Liver (tissue), 9 donors: Measurements from ENCODE around the gene TRIP12. TPM values are rescaled to one million over a fixed set of nuclear protein-coding genes. Genes with fewer than 3 reads are reported as not detected.

Experiments used
- DNase-seq: peaks from one replicate; pipeline ENCODE4 v3.0.0-alpha.2; 2017; ENCODE audit warnings: low spot score
- H3K27ac ChIP-seq, 2 donors: one replicate each; pipeline ENCODE4 v1.7.0; 2013; ENCODE audit warnings: inconsistent platforms in 2 of 2, low read length in 2 of 2, control low read depth in 1 of 2, low read depth in 1 of 2, mild to moderate bottlenecking in 1 of 2
- H3K27me3 ChIP-seq, 4 donors: one replicate each; pipeline versions ENCODE4 v1.6.1 to v1.7.0; 2013; ENCODE audit warnings: low read length in 3 of 4, inconsistent platforms in 1 of 4, mild to moderate bottlenecking in 1 of 4, moderate library complexity in 1 of 4; ENCODE audit not compliant: control insufficient read depth in 4 of 4, insufficient read depth in 4 of 4
- H3K36me3 ChIP-seq, 4 donors: one replicate each; pipeline versions ENCODE4 v1.6.1 to v1.7.0; 2013; ENCODE audit warnings: low read length in 3 of 4, mild to moderate bottlenecking in 3 of 4, low read depth in 1 of 4, moderate library complexity in 1 of 4; ENCODE audit not compliant: control insufficient read depth in 4 of 4, insufficient read depth in 3 of 4
- H3K4me1 ChIP-seq, 4 donors: one replicate each; pipeline versions ENCODE4 v1.6.1 to v1.7.0; 2013; ENCODE audit warnings: low read length in 3 of 4, mild to moderate bottlenecking in 3 of 4, moderate library complexity in 1 of 4; ENCODE audit not compliant: control insufficient read depth in 4 of 4, insufficient read depth in 4 of 4
- H3K4me3 ChIP-seq, 3 donors: one replicate each; pipeline versions ENCODE4 v1.6.1 to v1.7.0; 2013; ENCODE audit warnings: low read length in 3 of 3, control low read depth in 1 of 3, low read depth in 1 of 3, mild to moderate bottlenecking in 1 of 3
- H3K9ac ChIP-seq, 2 donors: one replicate each; pipeline ENCODE4 v1.7.0; 2013; ENCODE audit warnings: low read length in 2 of 2, mild to moderate bottlenecking in 2 of 2, moderate library complexity in 2 of 2, control low read depth in 1 of 2, low read depth in 1 of 2
- H3K9me3 ChIP-seq, 4 donors: one replicate each; pipeline versions ENCODE4 v1.6.1 to v1.7.0; 2013; ENCODE audit warnings: low read length in 3 of 4; ENCODE audit not compliant: control insufficient read depth in 4 of 4
- ATF3 ChIP-seq: IDR thresholded peaks from 2 replicates; pipeline ENCODE4 v1.6.1; 2016; ENCODE audit warnings: antibody characterized with exemption
- CTCF ChIP-seq: fragments of 150-350 bp; IDR thresholded peaks from 2 replicates; pipeline ENCODE4 v1.5.1; 2017; ENCODE audit warnings: improper control_type of control experiment, low read depth, low read length; ENCODE audit not compliant: missing input control
- EGR1 ChIP-seq, 2 donors: IDR thresholded peaks; 2 replicates each; pipeline ENCODE4 v1.6.1; 2016 to 2018; ENCODE audit warnings: antibody characterized with exemption in 2 of 2, low read depth in 2 of 2
- FOXA1 ChIP-seq: IDR thresholded peaks from 2 replicates; pipeline ENCODE4 v1.6.1; 2016; ENCODE audit warnings: antibody characterized with exemption
- GABPA ChIP-seq, 2 donors: IDR thresholded peaks in 1 of 2; conservative IDR thresholded peaks in 1 of 2; 2 replicates each; pipeline ENCODE4 v1.6.1; 2016; ENCODE audit warnings: antibody characterized with exemption in 2 of 2, mild to moderate bottlenecking in 1 of 2, moderate library complexity in 1 of 2
- HNF4A ChIP-seq, 2 donors: conservative IDR thresholded peaks; 2 replicates each; pipeline ENCODE4 v1.6.1; 2016; ENCODE audit warnings: antibody characterized with exemption in 2 of 2, mild to moderate bottlenecking in 2 of 2
- HNF4G ChIP-seq: IDR thresholded peaks from 2 replicates; pipeline ENCODE4 v1.6.1; 2016; ENCODE audit warnings: antibody characterized with exemption
- JUND ChIP-seq, 2 donors: IDR thresholded peaks; 2 replicates each; pipeline ENCODE4 v1.6.1; 2016; ENCODE audit warnings: antibody characterized with exemption in 2 of 2
- MAX ChIP-seq: IDR thresholded peaks from 2 replicates; pipeline ENCODE4 v1.6.1; 2016; ENCODE audit warnings: antibody characterized with exemption
- NR2F2 ChIP-seq: IDR thresholded peaks from 2 replicates; pipeline ENCODE4 v1.6.1; 2016; ENCODE audit warnings: antibody characterized with exemption
- RAD21 ChIP-seq, 2 donors: IDR thresholded peaks; 2 replicates each; pipeline ENCODE4 v1.6.1; 2016; ENCODE audit warnings: antibody characterized with exemption in 2 of 2, mild to moderate bottlenecking in 2 of 2
- RXRA ChIP-seq, 2 donors: IDR thresholded peaks; 2 replicates each; pipeline ENCODE4 v1.6.1; 2017 to 2018; ENCODE audit warnings: antibody characterized with exemption in 2 of 2, mild to moderate bottlenecking in 1 of 2
- SP1 ChIP-seq: IDR thresholded peaks from 2 replicates; pipeline ENCODE4 v1.6.1; 2018; ENCODE audit warnings: antibody characterized with exemption, mild to moderate bottlenecking
- TAF1 ChIP-seq: conservative IDR thresholded peaks from 2 replicates; pipeline ENCODE4 v1.6.1; 2016; ENCODE audit warnings: antibody characterized with exemption, mild to moderate bottlenecking
- ZBTB33 ChIP-seq: IDR thresholded peaks from 2 replicates; pipeline ENCODE4 v1.6.1; 2016; ENCODE audit warnings: antibody characterized with exemption
- WGBS: extraction: QIAGEN DNeasy Blood & Tissue Kit; methylation state at CpG from one replicate; pipeline ENCODE4 v1.1.7; 2013; 5-methylcytosine and 5-hydroxymethylcytosine counted together
- polyA plus RNA-seq, 2 donors: library from polyadenylated mRNA; stranded (reverse) in 1 of 2; unstranded in 1 of 2; fragments of 200-250 nt in 1 of 2; fragments of >200 nt in 1 of 2; fragmentation: Nextera tagmentation in 1 of 2; extraction: Ambion mirVana in 1 of 2; gene quantifications; one replicate each; pipeline versions ENCODE4 v1.2.1 to v1.2.3, GENCODE V29; 2013 to 2015
- total RNA-seq, 2 donors: library from RNA; depleted of rRNA; stranded (reverse); fragments of >200 nt; gene quantifications; one replicate each; pipeline ENCODE4 v1.2.3, GENCODE V29; 2014
- donor health status: healthy.
- donor health status: healthy.
- donor health status: healthy.
- donor health status: healthy.
- donor health status: healthy.

The TRIP12 gene
- total and polyA plus RNA-seq, 4 donors, result 13.9 to 128 (median 67.4) TPM

- Histone ChIP-seq H3K9ac (no peak overlapping the region), H3K4me1 (peaks cover 0 to 41% (median 17%) of the 10 kb centered on the region in 4 donors), H3K27me3 (no peaks in the 10 kb centered on the region), H3K9me3 (no peaks in the 10 kb centered on the region), H3K4me3 (no peak overlapping the region), H3K36me3 (peaks cover 0 to 8% (median 3%) of the 10 kb centered on the region in 4 donors), H3K27ac (no peak overlapping the region)
- 80% methylated on average over 2 of the region's 2 CpGs for WGBS
- no peak for DNase-seq
- TF ChIP-seq ZBTB33 (no peak), EGR1 (IDR thresholded peaks at IDR 0.05; ENCODE audit: low read depth in 2 of 2) (no peak), HNF4A (conservative IDR thresholded peaks at IDR 0.05) (no peak), FOXA1 (no peak), MAX (no peak), NR2F2 (no peak), TAF1 (no peak)
Observed at GRCh38 chr2:229914171-229914570, 7.6 kb downstream of the TRIP12 start.

GRCh38 chr2:229910832-229911412, 10.9 kb downstream of the TRIP12 start:
- no peak overlapping the region for H3K9ac ChIP-seq
- H3K4me1 ChIP-seq, result peaks cover 0 to 37% (median 17%) of the 10 kb centered on the region in 4 donors
- H3K27ac ChIP-seq, result no peak overlapping the region
- WGBS, result 22% methylated on average over 1 of the region's 1 CpG
- TF ChIP-seq ATF3 (no peak), GABPA (IDR thresholded peaks at IDR 0.05 in 1 of 2, conservative IDR thresholded peaks at IDR 0.05 in 1 of 2) (no peak), HNF4G (peak; percentile 96), RXRA (IDR thresholded peaks at IDR 0.05) (peak; percentile 48 to 59), CTCF (peak; percentile 15), SP1 (peak; percentile 12), RAD21 (IDR thresholded peaks at IDR 0.05) (peak; percentile 59 to 64), NR2F2 (no peak), TAF1 (no peak), HNF4A (conservative IDR thresholded peaks at IDR 0.05) (peak; percentile 99), JUND (IDR thresholded peaks at IDR 0.05) (peak in 1 of 2 donors; percentile 51)
- peaks cover 4 to 9% (median 4%) of the 10 kb centered on the region in 4 donors for H3K36me3 ChIP-seq
- no peak for DNase-seq
- H3K9me3 ChIP-seq, result no peaks in the 10 kb centered on the region
- no peak overlapping the region for H3K4me3 ChIP-seq
- no peaks in the 10 kb centered on the region for H3K27me3 ChIP-seq
